ENCODE measurements around the gene PLS1.

- TF ChIP-seq EZH2 (IDR thresholded peaks at IDR 0.05; ENCODE audit: insufficient read depth, poor library complexity, severe bottlenecking) (no peak), EZH2phosphoT487 (IDR thresholded peaks at IDR 0.05; ENCODE audit: insufficient read depth, low read depth) (no peak)
These were observed 64.7 kb downstream of the PLS1 start for GRCh38 chr3:142660893-142661292.
